Esophagus muscularis mucosa (tissue), 4 donors: Measurements from ENCODE around the gene AXL.
"Not testable (repeated sequence)": the region's sequence is repeated elsewhere in the genome, so short reads cannot be mapped to it uniquely, and the experiment has no call there.

Source experiments
- CTCF ChIP-seq, 3 experiments: fragments of 200-600 bp in 2 of 3; fragments of 450-650 bp in 1 of 3; sonication (generic) in 2 of 3; IDR thresholded peaks; one replicate each; pipeline ENCODE4 v1.5.1; 2017 to 2019; ENCODE audit warnings: antibody characterized with exemption in 3 of 3, mild to moderate bottlenecking in 2 of 3, moderate library complexity in 1 of 3
- EP300 ChIP-seq: sonication (generic); formaldehyde crosslinking; IDR thresholded peaks from one replicate; pipeline ENCODE4 v1.6.1; 2017; ENCODE audit warnings: antibody characterized with exemption
- POLR2A ChIP-seq: fragments of 450-650 bp; IDR thresholded peaks from one replicate; pipeline ENCODE4 v1.6.1; 2017; ENCODE audit warnings: antibody characterized with exemption, moderate library complexity, mild to moderate bottlenecking, low read depth

- not testable (repeated sequence) for TF ChIP-seq POLR2A; CTCF (IDR thresholded peaks at IDR 0.05); EP300
These were observed 38.9 kb upstream of the AXL start for GRCh38 chr19:41180173-41180572.
